Neuronal stem cell (in vitro differentiated cells): ENCODE measurements around the gene KRT2.

Source experiments
- DNase-seq: peaks from one replicate; pipeline ENCODE4 v3.0.0-alpha.2; 2013; ENCODE audit warnings: low spot score
- H2AFZ ChIP-seq: one replicate; pipeline ENCODE4 v1.6.1; 2013; ENCODE audit warnings: mild to moderate bottlenecking, low read length, inconsistent platforms
- H2AK5ac ChIP-seq: 2 replicates; pipeline ENCODE4 v1.6.1; 2013; ENCODE audit warnings: low read depth, mild to moderate bottlenecking, inconsistent platforms, low read length, moderate library complexity, mixed read lengths
- H2BK120ac ChIP-seq: 2 replicates; pipeline ENCODE4 v1.6.1; 2013; ENCODE audit warnings: low read depth, mild to moderate bottlenecking, inconsistent platforms, low read length, moderate library complexity, mixed read lengths
- H2BK12ac ChIP-seq: one replicate; pipeline ENCODE4 v1.6.1; 2013; ENCODE audit warnings: low read length, inconsistent platforms
- H2BK15ac ChIP-seq: 2 replicates; pipeline ENCODE4 v1.6.1; 2013; ENCODE audit warnings: mild to moderate bottlenecking, low read length, inconsistent platforms, mixed read lengths
- H2BK5ac ChIP-seq: one replicate; pipeline ENCODE4 v1.6.1; 2013; ENCODE audit warnings: inconsistent platforms, mild to moderate bottlenecking, low read length, moderate library complexity
- H3K14ac ChIP-seq: one replicate; pipeline ENCODE4 v1.6.1; 2013; ENCODE audit warnings: low read length, inconsistent platforms
- H3K18ac ChIP-seq: 2 replicates; pipeline ENCODE4 v1.6.1; 2013; ENCODE audit warnings: low read length, inconsistent platforms
- H3K23ac ChIP-seq: 2 replicates; pipeline ENCODE4 v1.6.1; 2013; ENCODE audit warnings: low read depth, mild to moderate bottlenecking, mixed read lengths, low read length, inconsistent platforms; ENCODE audit not compliant: poor library complexity
- H3K27ac ChIP-seq: replicated peaks from 3 replicates; pipeline ENCODE4 v1.5.1; 2013; ENCODE audit warnings: low read length, inconsistent platforms
- H3K27me3 ChIP-seq, 3 experiments: 2 replicates each; pipeline ENCODE4 v1.6.1; 2013; ENCODE audit warnings: low read length in 3 of 3, mild to moderate bottlenecking in 2 of 3, inconsistent platforms in 1 of 3, low read depth in 1 of 3, mixed read lengths in 1 of 3, moderate library complexity in 1 of 3; ENCODE audit not compliant: control insufficient read depth in 3 of 3, insufficient read depth in 3 of 3
- H3K36me3 ChIP-seq, 2 donors: replicated peaks in 1 of 2; 2 replicates each; pipeline ENCODE4 v1.6.1; 2013; ENCODE audit warnings: low read length in 2 of 2; ENCODE audit not compliant: control insufficient read depth in 2 of 2, insufficient read depth in 2 of 2
- H3K4ac ChIP-seq: 2 replicates; pipeline ENCODE4 v1.6.1; 2013; ENCODE audit warnings: inconsistent platforms, mild to moderate bottlenecking, low read length, moderate library complexity
- H3K4me1 ChIP-seq, 2 donors: 1 replicate in 1 of 2; 2 replicates in 1 of 2; pipeline ENCODE4 v1.6.1; 2013; ENCODE audit warnings: low read length in 2 of 2, low read depth in 1 of 2; ENCODE audit not compliant: control insufficient read depth in 2 of 2, insufficient read depth in 1 of 2
- H3K4me2 ChIP-seq: one replicate; pipeline ENCODE4 v1.6.1; 2013; ENCODE audit warnings: mild to moderate bottlenecking, low read length, inconsistent platforms; ENCODE audit not compliant: insufficient read depth, poor library complexity, severe bottlenecking
- H3K4me3 ChIP-seq, 2 donors: 2 replicates each; pipeline ENCODE4 v1.5.1; 2013; ENCODE audit warnings: low read length in 2 of 2, mild to moderate bottlenecking in 2 of 2, inconsistent platforms in 1 of 2, moderate library complexity in 1 of 2
- H3K79me1 ChIP-seq: one replicate; pipeline ENCODE4 v1.6.1; 2013; ENCODE audit warnings: low read depth, mild to moderate bottlenecking, inconsistent platforms, low read length, moderate library complexity
- H3K9ac ChIP-seq: one replicate; pipeline ENCODE4 v1.6.1; 2013; ENCODE audit warnings: mild to moderate bottlenecking, low read depth, low read length, inconsistent platforms; ENCODE audit not compliant: poor library complexity
- H3K9me3 ChIP-seq, 2 donors: replicated peaks in 1 of 2; 2 replicates each; pipeline versions ENCODE3 to v1.6.1; 2013; ENCODE audit warnings: low read length in 2 of 2, mild to moderate bottlenecking in 2 of 2, inconsistent platforms in 1 of 2, low read depth in 1 of 2, mixed read lengths in 1 of 2, moderate library complexity in 1 of 2; ENCODE audit not compliant: control insufficient read depth in 2 of 2, insufficient read depth in 1 of 2
- H4K8ac ChIP-seq: one replicate; pipeline ENCODE4 v1.6.1; 2013; ENCODE audit warnings: low read depth, mild to moderate bottlenecking, inconsistent platforms, low read length, moderate library complexity
- H4K91ac ChIP-seq: one replicate; pipeline ENCODE4 v1.6.1; 2013; ENCODE audit warnings: low read length, low read depth, mild to moderate bottlenecking, inconsistent platforms; ENCODE audit not compliant: poor library complexity
- WGBS, 2 donors: extraction: QIAGEN DNeasy Blood & Tissue Kit; methylation state at CpG; one replicate each; pipeline ENCODE4 v1.1.7; 2013; ENCODE audit warnings: missing lambda C conversion rate in 2 of 2, mixed read lengths in 1 of 2; ENCODE audit not compliant: insufficient read length in 2 of 2, insufficient replicate concordance in 1 of 2; ENCODE audit errors: extremely low coverage in 2 of 2; 5-methylcytosine and 5-hydroxymethylcytosine counted together

Gene KRT2

DNA sequence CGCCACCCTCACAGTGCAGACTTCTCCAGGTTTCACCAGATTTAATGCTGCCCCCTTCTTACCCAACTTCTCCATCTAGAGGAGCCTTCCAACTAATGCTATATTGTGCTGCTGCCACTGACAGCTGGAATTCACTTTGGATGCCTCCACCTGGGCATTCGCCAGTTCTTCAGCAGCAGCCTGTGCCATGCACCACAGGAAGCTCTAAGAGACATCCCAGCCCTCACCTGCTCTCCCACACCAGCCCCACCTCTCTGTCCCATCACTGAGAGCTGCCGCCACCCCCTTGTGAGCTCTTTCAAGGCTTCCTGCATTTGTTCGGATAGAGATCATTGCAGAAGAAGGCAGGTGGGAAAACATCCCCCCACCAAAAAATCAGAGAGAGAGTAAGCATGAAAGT lies 4.6 kb upstream of the KRT2 start:
- no peak for DNase-seq
- Histone ChIP-seq H3K9ac (no peak overlapping the region), H3K23ac (no peak overlapping the region), H3K9me3 (peaks cover 0 to 2% of the 10 kb centered on the region in 2 donors), H3K4me3 (no peak overlapping the region), H3K18ac (no peak overlapping the region), H3K4me2 (no peak overlapping the region), H3K4me1 (peaks cover 0 to 2% of the 10 kb centered on the region in 2 donors), H2AFZ (no peak overlapping the region), H3K79me1 (no peaks in the 10 kb centered on the region), H2BK120ac (no peak overlapping the region), H3K27ac (no peak overlapping the region), H2BK5ac (no peak overlapping the region), H3K36me3 (no peaks in the 10 kb centered on the region), H2AK5ac (no peak overlapping the region), H3K14ac (no peak overlapping the region), H3K27me3 (peaks cover 0 to 5% (median 0%) of the 10 kb centered on the region in 3 experiments), H4K91ac (no peak overlapping the region), H2BK15ac (no peak overlapping the region), H3K4ac (no peak overlapping the region), H4K8ac (no peak overlapping the region), H2BK12ac (no peak overlapping the region)
- no CpG with 5 or more reads among the region's 4 CpGs for WGBS, 2 donors

DNA sequence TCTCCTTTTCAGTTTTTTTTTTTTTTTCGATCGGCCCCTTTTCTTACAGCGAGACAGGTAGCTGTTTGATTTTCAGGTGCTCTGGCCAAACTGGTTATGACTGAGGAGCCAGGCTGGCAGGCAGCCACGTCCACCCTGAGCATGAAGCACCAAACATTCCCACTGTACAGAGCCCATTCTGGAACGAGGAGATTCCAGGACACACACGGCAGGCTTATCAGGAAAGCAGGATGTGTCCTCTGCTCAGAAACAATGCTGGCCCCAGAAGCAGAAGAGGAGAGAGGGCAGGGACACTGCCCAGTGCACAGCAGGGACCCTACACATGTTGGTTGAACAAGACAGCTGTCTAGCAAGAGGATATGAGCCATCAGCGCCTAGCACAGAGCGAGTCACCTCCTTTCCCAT lies 3.7 kb upstream of the KRT2 start:
- Histone ChIP-seq H3K14ac (no peak overlapping the region), H2BK15ac (no peak overlapping the region), H2BK120ac (no peak overlapping the region), H3K9me3 (peaks cover 0 to 2% of the 10 kb centered on the region in 2 donors), H3K4me2 (no peak overlapping the region), H2AK5ac (no peak overlapping the region), H2BK5ac (no peak overlapping the region), H2BK12ac (no peak overlapping the region), H3K27ac (no peak overlapping the region), H3K4ac (no peak overlapping the region), H2AFZ (no peak overlapping the region), H4K91ac (no peak overlapping the region), H3K9ac (no peak overlapping the region), H3K27me3 (peaks cover 0 to 5% (median 0%) of the 10 kb centered on the region in 3 experiments), H3K23ac (no peak overlapping the region), H3K4me3 (no peak overlapping the region), H3K79me1 (no peaks in the 10 kb centered on the region), H3K4me1 (peaks cover 0 to 2% of the 10 kb centered on the region in 2 donors), H3K18ac (no peak overlapping the region), H3K36me3 (no peaks in the 10 kb centered on the region), H4K8ac (no peak overlapping the region)
- no CpG with 5 or more reads among the region's 8 CpGs for WGBS, 2 donors
- DNase-seq, result no peak

DNA sequence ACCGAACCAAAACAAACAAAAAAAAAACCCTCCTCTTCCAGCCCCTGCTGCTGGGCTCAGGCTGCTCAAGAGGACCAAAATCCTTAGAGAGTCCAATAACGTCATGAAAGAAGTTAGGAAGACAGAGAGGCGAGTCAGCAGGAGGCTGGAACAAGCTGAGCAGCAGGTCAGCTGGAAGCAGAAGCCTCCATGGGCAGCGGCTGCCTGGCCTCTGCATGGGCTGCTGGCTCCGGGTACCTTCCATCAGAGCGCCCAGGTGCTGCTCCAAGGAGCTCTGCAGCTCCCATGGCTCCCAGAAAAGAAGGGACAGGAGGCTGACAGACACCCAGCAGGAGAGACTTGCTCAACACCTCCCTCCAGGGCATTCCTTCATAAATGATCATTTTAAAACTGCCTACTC lies 3.2 kb upstream of the KRT2 start:
- H3K14ac ChIP-seq, result no peak overlapping the region
- no peak overlapping the region for H2BK120ac ChIP-seq
- H2BK5ac ChIP-seq, result no peak overlapping the region
- H3K4me3 ChIP-seq, result no peak overlapping the region
- H3K9me3 ChIP-seq, result peaks cover 0 to 2% of the 10 kb centered on the region in 2 donors
- H3K4me2 ChIP-seq, result no peak overlapping the region
- peaks cover 0 to 5% (median 0%) of the 10 kb centered on the region in 3 experiments for H3K27me3 ChIP-seq
- H2AK5ac ChIP-seq, result no peak overlapping the region
- WGBS, 2 donors, result no CpG with 5 or more reads among the region's 6 CpGs
- no peak overlapping the region for H2AFZ ChIP-seq
- no peak for DNase-seq
- H4K8ac ChIP-seq, result no peak overlapping the region
- H3K79me1 ChIP-seq, result no peaks in the 10 kb centered on the region
- H3K23ac ChIP-seq, result no peak overlapping the region
- H3K4ac ChIP-seq, result no peak overlapping the region
- H3K9ac ChIP-seq, result no peak overlapping the region
- H2BK15ac ChIP-seq, result no peak overlapping the region
- no peak overlapping the region for H3K18ac ChIP-seq
- peaks cover 0 to 2% of the 10 kb centered on the region in 2 donors for H3K4me1 ChIP-seq
- no peaks in the 10 kb centered on the region for H3K36me3 ChIP-seq
- H4K91ac ChIP-seq, result no peak overlapping the region
- H3K27ac ChIP-seq, result no peak overlapping the region
- H2BK12ac ChIP-seq, result no peak overlapping the region

DNA sequence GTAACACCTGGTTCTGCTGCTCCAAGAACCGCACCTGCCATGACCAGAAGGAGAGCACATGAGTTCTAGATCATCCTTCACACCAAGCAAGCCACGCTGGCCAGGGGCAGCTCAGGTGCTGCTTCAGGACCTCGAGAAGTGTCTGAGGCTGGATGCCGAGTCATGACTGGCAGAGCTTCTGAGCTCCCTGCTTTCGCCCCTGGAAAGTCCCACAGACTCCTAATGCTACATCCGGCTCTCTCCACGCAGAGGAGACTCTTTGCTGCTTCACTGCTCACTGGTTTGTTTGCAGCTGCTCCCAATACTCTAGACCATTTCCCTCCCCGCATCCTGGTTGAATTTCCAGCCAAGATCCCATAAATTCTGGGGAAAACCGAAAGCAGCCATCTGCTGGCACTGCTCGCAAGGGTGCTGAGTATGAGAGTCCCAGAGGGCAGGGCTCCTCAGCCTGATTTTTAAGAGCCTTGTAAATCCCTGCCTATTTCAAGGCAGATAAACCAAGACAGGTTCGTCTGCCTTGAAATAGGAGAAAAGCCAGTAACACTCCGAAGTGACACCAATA lies 1.4 kb downstream of the KRT2 start:
- Histone ChIP-seq H4K91ac (no peak overlapping the region), H3K27me3 (no peaks in the 10 kb centered on the region)

More for the DNA sequence above, 1.4 kb downstream of the KRT2 start:
- no peak overlapping the region for H2AFZ ChIP-seq
- H2BK5ac ChIP-seq, result no peak overlapping the region
- H4K8ac ChIP-seq, result no peak overlapping the region
- no peak overlapping the region for H3K4ac ChIP-seq
- H3K18ac ChIP-seq, result no peak overlapping the region
- H3K79me1 ChIP-seq, result no peaks in the 10 kb centered on the region
- H3K4me2 ChIP-seq, result no peak overlapping the region
- H3K9me3 ChIP-seq, result peaks cover 0 to 2% of the 10 kb centered on the region in 2 donors
- H2BK15ac ChIP-seq, result no peak overlapping the region
- H3K14ac ChIP-seq, result no peak overlapping the region
- H2AK5ac ChIP-seq, result no peak overlapping the region
- H3K4me1 ChIP-seq, result peaks cover 0 to 3% of the 10 kb centered on the region in 2 donors
- no peaks in the 10 kb centered on the region for H3K36me3 ChIP-seq
- H2BK12ac ChIP-seq, result no peak overlapping the region
- no peak overlapping the region for H3K4me3 ChIP-seq
- H3K9ac ChIP-seq, result no peak overlapping the region
- no peak overlapping the region for H2BK120ac ChIP-seq
- H3K23ac ChIP-seq, result no peak overlapping the region
- DNase-seq, result no peak
- no CpG with 5 or more reads among the region's 12 CpGs for WGBS, 2 donors
- no peak overlapping the region for H3K27ac ChIP-seq
